BLaER1 (cell line): Measurements from ENCODE around the gene LAMA2.
"Not testable (repeated sequence)": the region's sequence is repeated elsewhere in the genome, so short reads cannot be mapped to it uniquely, and the experiment has no call there.

Source experiments
- H3K27ac ChIP-seq: shearing (Covaris generic); formaldehyde crosslinking; 2 replicates; pipeline ENCODE4 v1.8.1; 2022
- H3K27me3 ChIP-seq: shearing (Covaris generic); formaldehyde crosslinking; 2 replicates; pipeline ENCODE4 v1.8.1; 2022
- H3K36me3 ChIP-seq: shearing (Covaris generic); formaldehyde crosslinking; 2 replicates; pipeline ENCODE4 v1.8.1; 2022
- H3K4me1 ChIP-seq: shearing (Covaris generic); formaldehyde crosslinking; 2 replicates; pipeline ENCODE4 v1.8.1; 2022
- H3K4me2 ChIP-seq: shearing (Covaris generic); formaldehyde crosslinking; 2 replicates; pipeline ENCODE4 v1.8.1; 2022
- H3K4me3 ChIP-seq: shearing (Covaris generic); formaldehyde crosslinking; 2 replicates; pipeline ENCODE4 v1.8.1; 2022
- H3K9ac ChIP-seq: shearing (Covaris generic); formaldehyde crosslinking; 2 replicates; pipeline ENCODE4 v1.8.1; 2022
- H3K9me3 ChIP-seq: shearing (Covaris generic); formaldehyde crosslinking; 2 replicates; pipeline ENCODE4 v1.8.1; 2022
- H4K20me1 ChIP-seq: shearing (Covaris generic); formaldehyde crosslinking; 2 replicates; pipeline ENCODE4 v1.8.1; 2022
- Cebpa-rat ChIP-seq: shearing (Covaris generic); IDR thresholded peaks from 2 replicates; pipeline ENCODE4 v1.8.1; 2022

LAMA2 gene

DNA sequence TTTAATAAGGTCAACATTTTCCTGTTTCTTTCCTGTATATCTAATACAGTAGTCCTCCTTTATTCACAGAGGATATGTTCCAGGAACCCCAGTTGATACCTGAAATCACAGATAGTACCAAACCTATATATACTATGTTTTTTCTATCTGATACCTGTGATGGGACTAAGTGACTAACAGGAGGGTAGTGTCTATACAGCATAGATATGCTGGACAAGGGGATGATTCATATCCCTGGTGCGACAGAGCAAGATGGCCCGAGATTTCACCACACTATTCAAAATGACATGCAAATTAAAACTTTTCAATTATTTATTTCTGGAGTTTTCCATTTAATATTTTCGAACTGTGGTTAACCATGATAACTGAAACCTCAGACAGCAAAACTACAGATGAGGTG is 281.1 kb downstream of the LAMA2 start:
- H3K27me3 ChIP-seq, result no peaks in the 10 kb centered on the region
- no peak overlapping the region for H3K9ac ChIP-seq
- H3K27ac ChIP-seq, result no peak overlapping the region
- H4K20me1 ChIP-seq, result no peaks in the 10 kb centered on the region
- TF ChIP-seq Cebpa-rat, result no peak
- H3K36me3 ChIP-seq, result no peaks in the 10 kb centered on the region
- no peak overlapping the region for H3K4me3 ChIP-seq
- H3K4me2 ChIP-seq, result no peak overlapping the region
- H3K4me1 ChIP-seq, result no peaks in the 10 kb centered on the region
- H3K9me3 ChIP-seq, result no peaks in the 10 kb centered on the region

DNA sequence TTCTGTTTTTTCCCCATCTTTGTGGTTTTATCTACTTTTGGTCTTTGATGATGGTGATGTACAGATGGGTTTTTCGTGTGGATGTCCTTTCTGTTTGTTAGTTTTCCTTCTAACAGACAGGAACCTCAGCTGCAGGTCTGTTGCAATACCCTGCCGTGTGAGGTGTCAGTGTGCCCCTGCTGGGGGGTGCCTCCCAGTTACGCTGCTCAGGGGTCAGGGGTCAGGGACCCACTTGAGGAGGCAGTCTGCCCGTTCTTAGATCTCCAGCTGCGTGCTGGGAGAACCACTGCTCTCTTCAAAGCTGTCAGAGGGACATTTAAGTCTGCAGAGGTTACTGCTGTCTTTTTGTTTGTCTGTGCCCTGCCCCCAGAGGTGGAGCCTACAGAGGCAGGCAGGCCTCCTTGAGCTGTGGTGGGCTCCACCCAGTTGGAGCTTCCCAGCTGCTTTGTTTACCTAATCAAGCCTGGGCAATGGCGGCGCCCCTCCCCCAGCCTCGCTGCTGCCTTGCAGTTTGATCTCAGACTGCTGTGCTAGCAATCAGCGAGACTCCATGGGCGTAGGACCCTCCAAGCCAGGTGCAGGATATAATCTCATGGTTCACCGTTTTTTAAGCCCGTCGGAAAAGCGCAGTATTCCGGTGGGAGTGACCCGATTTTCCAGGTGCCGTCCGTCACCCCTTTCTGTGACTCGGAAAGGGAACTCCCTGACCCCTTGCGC is 289.5 kb downstream of the LAMA2 start:
- not testable (repeated sequence) for H3K4me2 ChIP-seq, H3K4me1 ChIP-seq, H3K27me3 ChIP-seq, H3K27ac ChIP-seq, H4K20me1 ChIP-seq, H3K4me3 ChIP-seq, H3K9me3 ChIP-seq, H3K36me3 ChIP-seq, H3K9ac ChIP-seq

- H3K4me3 ChIP-seq, result no peak overlapping the region
Measured at GRCh38 chr6:129175066-129175465, 292.1 kb downstream of the LAMA2 start.

GRCh38 chr6:129177801-129178200 is 294.9 kb downstream of the LAMA2 start:
- TF ChIP-seq Cebpa-rat, result no peak
- H3K4me3 ChIP-seq, result no peak overlapping the region
- H3K27me3 ChIP-seq, result no peaks in the 10 kb centered on the region
- H3K4me1 ChIP-seq, result no peaks in the 10 kb centered on the region
- H3K9ac ChIP-seq, result no peak overlapping the region
- H3K4me2 ChIP-seq, result no peak overlapping the region
- no peaks in the 10 kb centered on the region for H4K20me1 ChIP-seq
- no peaks in the 10 kb centered on the region for H3K9me3 ChIP-seq
- no peak overlapping the region for H3K27ac ChIP-seq
- H3K36me3 ChIP-seq, result no peaks in the 10 kb centered on the region

More at GRCh38 chr6:129175066-129175465, 292.1 kb downstream of the LAMA2 start:
- no peaks in the 10 kb centered on the region for H3K27me3 ChIP-seq
- H3K36me3 ChIP-seq, result no peaks in the 10 kb centered on the region
- no peaks in the 10 kb centered on the region for H3K4me1 ChIP-seq
- no peak overlapping the region for H3K27ac ChIP-seq
- no peaks in the 10 kb centered on the region for H3K9me3 ChIP-seq
- no peaks in the 10 kb centered on the region for H4K20me1 ChIP-seq
- H3K4me2 ChIP-seq, result no peak overlapping the region
- no peak overlapping the region for H3K9ac ChIP-seq
- no peak for TF ChIP-seq Cebpa-rat

DNA sequence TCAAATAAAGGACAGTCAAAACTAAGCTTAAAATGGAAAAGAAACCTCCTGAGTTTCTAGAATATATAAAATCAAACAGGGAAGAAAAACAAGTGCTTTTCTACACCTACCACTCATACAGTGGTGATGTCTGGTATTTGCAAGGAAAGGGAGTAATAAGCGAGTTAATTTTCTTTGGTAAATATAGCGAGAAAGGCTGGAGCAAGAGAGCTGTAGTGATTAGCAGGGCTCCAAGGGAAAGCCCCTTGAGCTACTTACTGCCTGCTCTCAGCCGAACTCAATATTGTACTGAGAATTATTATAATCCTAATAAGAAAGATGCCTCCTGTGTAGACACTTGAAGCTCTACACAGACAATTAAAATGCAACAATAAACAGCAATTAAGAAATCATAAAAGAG is 296.3 kb downstream of the LAMA2 start:
- TF ChIP-seq Cebpa-rat, result no peak
- H3K27ac ChIP-seq, result no peak overlapping the region
- H4K20me1 ChIP-seq, result no peaks in the 10 kb centered on the region
- H3K4me3 ChIP-seq, result no peak overlapping the region
- no peaks in the 10 kb centered on the region for H3K36me3 ChIP-seq
- H3K4me2 ChIP-seq, result no peak overlapping the region
- no peaks in the 10 kb centered on the region for H3K9me3 ChIP-seq
- no peak overlapping the region for H3K9ac ChIP-seq
- H3K27me3 ChIP-seq, result no peaks in the 10 kb centered on the region
- H3K4me1 ChIP-seq, result no peaks in the 10 kb centered on the region

- Histone ChIP-seq H3K27me3 (no peaks in the 10 kb centered on the region), H3K27ac (no peak overlapping the region)
Measured at GRCh38 chr6:129181001-129181400, 298.1 kb downstream of the LAMA2 start.

DNA sequence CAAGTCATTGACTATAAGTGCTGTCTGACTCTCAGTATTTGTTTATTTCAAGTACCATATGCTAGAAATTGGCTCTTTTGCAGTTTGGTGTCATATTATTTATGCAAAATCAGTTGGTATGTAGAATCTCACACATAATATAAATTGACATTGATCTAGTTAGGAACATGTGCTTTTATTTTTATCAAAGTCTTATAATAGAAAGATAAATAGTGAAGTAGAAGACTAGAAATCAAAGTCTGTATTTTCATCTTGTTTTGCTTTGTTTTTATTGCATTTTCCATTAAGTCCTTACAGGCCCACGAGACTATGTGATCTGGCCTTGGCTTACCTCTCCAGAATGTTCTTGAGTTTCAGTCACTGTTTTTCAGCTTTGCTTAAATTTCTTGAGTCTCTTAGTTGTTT is 300.3 kb downstream of the LAMA2 start:
- no peak for TF ChIP-seq Cebpa-rat
- H3K4me2 ChIP-seq, result no peak overlapping the region
- no peaks in the 10 kb centered on the region for H3K4me1 ChIP-seq
- H3K9me3 ChIP-seq, result no peaks in the 10 kb centered on the region
- H3K4me3 ChIP-seq, result no peak overlapping the region
- no peaks in the 10 kb centered on the region for H3K27me3 ChIP-seq
- H3K36me3 ChIP-seq, result no peaks in the 10 kb centered on the region
- H3K9ac ChIP-seq, result no peak overlapping the region
- no peaks in the 10 kb centered on the region for H4K20me1 ChIP-seq
- H3K27ac ChIP-seq, result no peak overlapping the region

More at GRCh38 chr6:129181001-129181400, 298.1 kb downstream of the LAMA2 start:
- no peaks in the 10 kb centered on the region for H3K9me3 ChIP-seq
- no peak for TF ChIP-seq Cebpa-rat
- no peaks in the 10 kb centered on the region for H4K20me1 ChIP-seq
- H3K4me2 ChIP-seq, result no peak overlapping the region
- H3K4me3 ChIP-seq, result no peak overlapping the region
- H3K36me3 ChIP-seq, result no peaks in the 10 kb centered on the region
- no peak overlapping the region for H3K9ac ChIP-seq
- H3K4me1 ChIP-seq, result no peaks in the 10 kb centered on the region

- Histone ChIP-seq H3K36me3 (no peaks in the 10 kb centered on the region), H3K9ac (no peak overlapping the region), H3K4me2 (no peak overlapping the region), H3K4me3 (no peak overlapping the region), H3K27me3 (no peaks in the 10 kb centered on the region), H3K27ac (no peak overlapping the region), H3K4me1 (no peaks in the 10 kb centered on the region), H3K9me3 (no peaks in the 10 kb centered on the region), H4K20me1 (no peaks in the 10 kb centered on the region)
- TF ChIP-seq Cebpa-rat, result no peak
Measured at GRCh38 chr6:129183681-129184301, 300.9 kb downstream of the LAMA2 start.

DNA sequence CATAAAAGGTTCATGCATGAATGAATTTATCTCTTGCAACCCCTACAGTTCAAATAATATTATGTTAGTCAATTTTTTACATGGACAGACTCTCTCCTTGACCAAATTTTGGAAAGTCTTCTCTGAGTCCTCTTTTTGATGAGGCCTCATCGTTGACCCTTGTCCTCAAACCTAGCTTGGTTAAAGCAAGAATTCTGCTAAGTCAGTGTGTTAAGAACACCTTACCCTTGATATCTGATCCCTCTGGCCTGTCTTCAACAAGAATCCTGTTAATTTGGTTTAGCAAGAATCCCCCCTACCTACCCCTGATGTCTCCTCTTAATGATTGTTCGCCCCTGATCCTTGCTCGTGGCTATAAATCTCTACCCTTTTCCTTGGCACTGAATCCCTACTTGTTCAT is 301.4 kb downstream of the LAMA2 start:
- Histone ChIP-seq H3K4me3 (no peak overlapping the region), H3K27me3 (no peaks in the 10 kb centered on the region), H3K9me3 (no peaks in the 10 kb centered on the region), H4K20me1 (no peaks in the 10 kb centered on the region), H3K9ac (no peak overlapping the region), H3K4me2 (no peak overlapping the region), H3K4me1 (no peaks in the 10 kb centered on the region), H3K27ac (no peak overlapping the region), H3K36me3 (no peaks in the 10 kb centered on the region)
- no peak for TF ChIP-seq Cebpa-rat

- Histone ChIP-seq H3K4me3 (no peak overlapping the region), H3K9me3 (no peaks in the 10 kb centered on the region), H3K4me2 (no peak overlapping the region), H4K20me1 (no peaks in the 10 kb centered on the region), H3K9ac (no peak overlapping the region), H3K27ac (no peak overlapping the region), H3K4me1 (no peaks in the 10 kb centered on the region), H3K27me3 (no peaks in the 10 kb centered on the region), H3K36me3 (no peaks in the 10 kb centered on the region)
- TF ChIP-seq Cebpa-rat, result no peak
Measured at GRCh38 chr6:129184808-129185366, 301.9 kb downstream of the LAMA2 start.
